Spleen (tissue), 11 donors: Measurements from ENCODE around the gene TSC22D2. TPM values are rescaled to one million over a fixed set of nuclear protein-coding genes. Genes with fewer than 3 reads are reported as not detected.

ENCODE experiments used
- DNase-seq: peaks from one replicate; pipeline ENCODE4 v3.0.0-alpha.2; 2020
- H3K27ac ChIP-seq, 8 donors: fragments of 200-600 bp; sonication (generic) in 7 of 8; 1 replicate in 4 of 8; 2 replicates in 4 of 8; pipeline versions ENCODE4 v1.5.0 to v1.8.0; 2016 to 2021; ENCODE audit warnings: inconsistent platforms in 4 of 8, mild to moderate bottlenecking in 4 of 8, moderate library complexity in 1 of 8
- H3K27me3 ChIP-seq, 7 donors: fragments of 200-600 bp; sonication (generic) in 6 of 7; replicated peaks in 1 of 7; 1 replicate in 4 of 7; 2 replicates in 3 of 7; pipeline versions ENCODE4 v1.5.0 to v1.8.0; 2016 to 2021; ENCODE audit warnings: inconsistent platforms in 3 of 7, mild to moderate bottlenecking in 1 of 7
- H3K36me3 ChIP-seq, 6 donors: fragments of 200-600 bp; sonication (generic) in 5 of 6; 1 replicate in 4 of 6; 2 replicates in 2 of 6; pipeline versions ENCODE4 v1.5.0 to v1.8.0; 2016 to 2021; ENCODE audit warnings: inconsistent platforms in 2 of 6
- H3K4me1 ChIP-seq, 6 donors: fragments of 200-600 bp; sonication (generic) in 5 of 6; 1 replicate in 3 of 6; 2 replicates in 3 of 6; pipeline versions ENCODE4 v1.5.0 to v1.8.0; 2016 to 2021; ENCODE audit warnings: inconsistent platforms in 3 of 6
- H3K4me3 ChIP-seq, 8 donors: fragments of 200-600 bp; sonication (generic) in 7 of 8; 1 replicate in 4 of 8; 2 replicates in 4 of 8; pipeline versions ENCODE4 v1.5.0 to v1.8.0; 2016 to 2021; ENCODE audit warnings: inconsistent platforms in 4 of 8, mild to moderate bottlenecking in 4 of 8, moderate library complexity in 2 of 8
- H3K9me3 ChIP-seq, 8 donors: fragments of 200-600 bp; sonication (generic) in 7 of 8; 1 replicate in 4 of 8; 2 replicates in 4 of 8; pipeline versions ENCODE4 v1.5.0 to v1.8.0; 2016 to 2021; ENCODE audit warnings: inconsistent platforms in 4 of 8
- POLR2A ChIP-seq, 3 donors: fragments of 450-650 bp; IDR thresholded peaks; one replicate each; pipeline ENCODE4 v1.5.1; 2017; ENCODE audit warnings: antibody characterized with exemption in 3 of 3, mild to moderate bottlenecking in 1 of 3
- POLR2AphosphoS5 ChIP-seq, 3 donors: sonication (generic); formaldehyde crosslinking; IDR thresholded peaks; one replicate each; pipeline ENCODE4 v1.5.1; 2017; ENCODE audit warnings: antibody characterized with exemption in 3 of 3
- WGBS, 5 donors: extraction: QIAGEN DNeasy Blood & Tissue Kit in 3 of 5; methylation state at CpG; one replicate each; pipeline versions ENCODE4 v1.1.5 to v1.1.7; 2013 to 2018; 5-methylcytosine and 5-hydroxymethylcytosine counted together
- intact Hi-C: fragments of 100-400 bp; cut with DNase I; formaldehyde crosslinking; loops from one replicate; pipeline ENCODE4 v1.15.0; 2023; ENCODE audit warnings: low total_unique reads
- polyA plus RNA-seq, 3 donors: library from polyadenylated mRNA; stranded (reverse); fragments of 200-250 nt; gene quantifications; one replicate each; pipeline ENCODE4 v1.2.1, GENCODE V29; 2013
- total RNA-seq, 7 donors: library from RNA; depleted of rRNA in 3 of 7; stranded (reverse); fragments of >200 nt in 3 of 7; fragmentation: NEBNext Ultra II Directional in 4 of 7; extraction: Animal tissue kit (Norgen Biotek cat#: 25700) in 4 of 7; gene quantifications; one replicate each; pipeline versions ENCODE4 v1.1.0 to v1.2.1, GENCODE V29; 2016 to 2021
- TF ChIP-seq, protein P1 (sequence below), 11 experiments: fragments of 200-600 bp in 7 of 11; fragments of 450-650 bp in 4 of 11; sonication (generic) in 4 of 11; IDR thresholded peaks in 8 of 11; conservative IDR thresholded peaks in 3 of 11; 1 replicate in 7 of 11; 2 replicates in 4 of 11; pipeline versions ENCODE4 v1.4.0 to v1.8.0; 2016 to 2021; ENCODE audit warnings: antibody characterized with exemption in 11 of 11, inconsistent platforms in 4 of 11, mild to moderate bottlenecking in 1 of 11
- donor health status: healthy with polysubstance abuse.
- donor health status: DM: no; HTN: no; CAD: no; lungs with moderate emphysema.
- donor health status: DM: no; HTN: no; CAD: no.
- donor health status: Bipolar disorder and iron deficiency.
- donor health status: healthy.
- donor health status: DM: no; HTN: no; CAD: no.
- donor health status: DM: yes; HTN: yes; CAD: no.

Gene TSC22D2
- total and polyA plus RNA-seq, 10 donors: 8.4 to 34.8 (median 26.2) TPM

DNA sequence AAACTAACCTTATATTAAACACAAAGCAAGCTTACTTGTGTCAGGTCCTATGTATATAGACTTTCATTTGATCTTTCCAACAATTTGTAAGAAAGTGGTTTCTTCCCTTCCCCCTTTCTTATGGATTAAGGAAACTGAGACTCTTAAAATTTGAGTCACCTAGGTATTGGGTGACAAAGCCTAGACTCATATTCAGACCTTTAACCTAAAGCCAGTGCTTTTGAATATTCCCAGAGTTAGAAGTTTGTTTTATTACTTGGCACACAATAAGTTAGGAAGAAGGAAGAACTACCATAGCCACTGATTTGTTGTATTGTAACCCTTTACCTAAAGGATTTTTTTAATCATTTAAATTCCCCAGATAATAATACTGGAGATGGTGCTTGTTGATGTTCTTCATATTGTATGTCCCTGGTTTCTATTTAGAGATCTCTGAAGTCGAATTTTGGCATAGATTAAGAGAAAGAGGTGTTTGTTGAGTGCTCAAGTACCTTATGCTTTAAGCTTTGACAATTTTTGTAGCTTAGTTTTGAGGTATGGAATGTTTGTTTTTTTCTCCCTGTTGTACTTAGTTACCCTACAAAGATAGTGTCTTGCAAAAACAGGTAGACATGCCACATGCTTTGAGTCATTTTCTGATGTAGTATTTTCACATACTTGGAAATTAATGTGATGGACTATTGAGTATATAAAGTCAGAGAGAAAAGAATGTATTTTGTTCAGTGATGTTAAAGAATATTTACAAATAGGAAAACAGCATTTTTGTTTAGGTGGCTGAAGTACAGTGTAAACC is 11.2 kb downstream of the TSC22D2 start:
- Histone ChIP-seq H3K4me1 (peaks cover 6 to 99% (median 70%) of the 10 kb centered on the region in 6 donors), H3K4me3 (no peak overlapping the region), H3K9me3 (no peaks in the 10 kb centered on the region), H3K27me3 (no peaks in the 10 kb centered on the region), H3K36me3 (peaks cover 0 to 15% (median 0%) of the 10 kb centered on the region in 6 donors), H3K27ac (no peak overlapping the region)
- intact Hi-C loops: no loop called here
- TF ChIP-seq POLR2A (IDR thresholded peaks at IDR 0.05) (no peak), POLR2AphosphoS5 (IDR thresholded peaks at IDR 0.05) (no peak)
- TF ChIP-seq, protein P1, sequence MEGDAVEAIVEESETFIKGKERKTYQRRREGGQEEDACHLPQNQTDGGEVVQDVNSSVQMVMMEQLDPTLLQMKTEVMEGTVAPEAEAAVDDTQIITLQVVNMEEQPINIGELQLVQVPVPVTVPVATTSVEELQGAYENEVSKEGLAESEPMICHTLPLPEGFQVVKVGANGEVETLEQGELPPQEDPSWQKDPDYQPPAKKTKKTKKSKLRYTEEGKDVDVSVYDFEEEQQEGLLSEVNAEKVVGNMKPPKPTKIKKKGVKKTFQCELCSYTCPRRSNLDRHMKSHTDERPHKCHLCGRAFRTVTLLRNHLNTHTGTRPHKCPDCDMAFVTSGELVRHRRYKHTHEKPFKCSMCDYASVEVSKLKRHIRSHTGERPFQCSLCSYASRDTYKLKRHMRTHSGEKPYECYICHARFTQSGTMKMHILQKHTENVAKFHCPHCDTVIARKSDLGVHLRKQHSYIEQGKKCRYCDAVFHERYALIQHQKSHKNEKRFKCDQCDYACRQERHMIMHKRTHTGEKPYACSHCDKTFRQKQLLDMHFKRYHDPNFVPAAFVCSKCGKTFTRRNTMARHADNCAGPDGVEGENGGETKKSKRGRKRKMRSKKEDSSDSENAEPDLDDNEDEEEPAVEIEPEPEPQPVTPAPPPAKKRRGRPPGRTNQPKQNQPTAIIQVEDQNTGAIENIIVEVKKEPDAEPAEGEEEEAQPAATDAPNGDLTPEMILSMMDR (IDR thresholded peaks at IDR 0.05 in 8 of 11, conservative IDR thresholded peaks at IDR 0.05 in 3 of 11): no peak
- 76 to 92% (median 81%) methylated on average over 1 of the region's 1 CpG for WGBS, 5 donors
- no peak for DNase-seq

DNA sequence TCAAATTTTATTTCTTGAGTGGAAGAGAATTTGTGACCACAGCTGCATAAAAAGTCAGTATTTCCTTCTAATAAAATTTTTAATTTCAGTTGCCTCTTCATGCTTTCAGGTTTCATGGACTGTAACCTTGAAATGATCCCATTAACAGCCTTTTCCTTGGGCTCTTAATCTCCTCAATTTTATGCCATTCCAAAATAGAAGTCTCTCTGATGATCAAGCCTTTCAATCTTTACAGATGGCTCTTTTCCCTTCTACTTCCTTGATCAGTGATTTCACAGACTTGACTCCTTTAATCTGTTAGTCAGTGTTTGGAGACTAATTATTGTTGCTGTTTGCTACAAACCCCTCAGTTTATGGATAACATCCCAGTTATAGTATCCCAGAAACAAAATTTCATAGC is 11.9 kb downstream of the TSC22D2 start:
- peaks cover 6 to 97% (median 64%) of the 10 kb centered on the region in 6 donors for H3K4me1 ChIP-seq
- H3K27ac ChIP-seq: no peak overlapping the region
- intact Hi-C loops: no loop called here

DNA sequence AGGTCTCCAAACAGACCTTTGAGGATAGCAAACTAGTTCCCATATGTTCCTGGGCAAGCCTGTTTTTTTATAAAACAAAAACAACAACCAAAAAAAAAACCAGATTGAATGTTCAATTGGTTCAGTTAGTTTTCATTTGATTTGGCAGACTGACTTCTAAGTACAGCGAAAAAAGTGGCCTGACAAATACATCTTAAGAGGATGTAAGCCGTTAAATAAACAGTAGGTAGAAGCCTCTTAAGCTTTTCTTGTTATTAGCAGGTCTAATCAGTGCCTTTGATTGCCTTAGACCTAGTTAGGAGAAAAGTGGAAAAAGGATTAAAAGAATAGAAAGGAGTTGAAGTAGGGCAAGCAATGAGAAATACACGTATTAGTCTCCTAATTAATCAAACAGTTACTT is 13.2 kb downstream of the TSC22D2 start:
- WGBS, 5 donors: 82 to 91% (median 88%) methylated on average over 3 of the region's 3 CpGs

More for the DNA sequence above, 11.9 kb downstream of the TSC22D2 start:
- no peaks in the 10 kb centered on the region for H3K27me3 ChIP-seq
- TF ChIP-seq POLR2AphosphoS5 (IDR thresholded peaks at IDR 0.05): no peak
- TF ChIP-seq, protein P1 (IDR thresholded peaks at IDR 0.05 in 8 of 11, conservative IDR thresholded peaks at IDR 0.05 in 3 of 11): no peak
- no peak for TF ChIP-seq POLR2A (IDR thresholded peaks at IDR 0.05)
- no peak for DNase-seq
- no peaks in the 10 kb centered on the region for H3K9me3 ChIP-seq
- no peak overlapping the region for H3K4me3 ChIP-seq
- H3K36me3 ChIP-seq: peaks cover 0 to 20% (median 0%) of the 10 kb centered on the region in 6 donors

DNA sequence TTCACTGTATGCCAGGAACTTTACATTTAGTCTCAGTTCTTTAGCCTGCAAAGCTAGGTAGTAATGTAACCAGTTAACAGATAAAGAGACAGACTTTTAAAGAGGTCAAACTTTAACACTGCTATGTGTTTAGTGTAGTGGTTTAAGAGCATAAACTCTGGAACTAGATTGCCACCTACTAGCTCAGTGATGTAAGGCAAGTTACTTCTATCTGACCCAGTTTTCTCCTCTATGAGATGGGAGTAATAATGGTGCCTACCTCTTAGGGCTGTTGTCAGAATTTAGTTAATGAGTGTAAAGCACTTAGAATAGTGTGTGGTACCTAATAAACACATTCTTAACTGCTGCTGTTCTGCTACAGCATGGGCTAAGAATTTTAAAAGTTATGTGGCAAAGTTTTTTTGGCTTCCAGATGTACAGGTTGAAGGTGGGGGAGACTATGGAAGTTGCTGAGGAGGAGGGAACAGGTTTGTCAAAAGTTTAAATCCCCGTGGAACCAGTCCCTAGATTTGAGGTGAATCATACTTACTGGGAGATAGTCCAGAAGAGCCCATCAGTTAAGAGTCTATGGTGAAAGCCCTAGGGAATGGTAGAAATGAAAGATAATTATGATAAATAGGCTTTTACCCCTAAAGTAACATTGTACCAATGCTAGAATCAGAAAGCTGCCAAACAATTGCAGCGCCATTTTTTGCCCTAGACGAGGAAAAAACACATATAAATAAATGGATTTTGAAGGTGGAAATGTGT is 13.9 kb downstream of the TSC22D2 start:
- DNase-seq: no peak
- TF ChIP-seq, protein P1 (IDR thresholded peaks at IDR 0.05 in 8 of 11, conservative IDR thresholded peaks at IDR 0.05 in 3 of 11): no peak
- TF ChIP-seq POLR2AphosphoS5 (IDR thresholded peaks at IDR 0.05) (no peak), POLR2A (IDR thresholded peaks at IDR 0.05) (no peak)
- no peak overlapping the region for H3K4me3 ChIP-seq
- 79 to 97% (median 89%) methylated on average over 3 of the region's 3 CpGs for WGBS, 5 donors
- peaks cover 0 to 97% (median 48%) of the 10 kb centered on the region in 6 donors for H3K4me1 ChIP-seq
- no peak overlapping the region for H3K27ac ChIP-seq
- peaks cover 0 to 16% (median 0%) of the 10 kb centered on the region in 6 donors for H3K36me3 ChIP-seq
- intact Hi-C loops: no loop called here
- no peaks in the 10 kb centered on the region for H3K9me3 ChIP-seq
- H3K27me3 ChIP-seq: no peaks in the 10 kb centered on the region

More for the DNA sequence above, 13.2 kb downstream of the TSC22D2 start:
- Histone ChIP-seq H3K4me1 (peaks cover 0 to 97% (median 52%) of the 10 kb centered on the region in 6 donors), H3K27ac (no peak overlapping the region), H3K36me3 (peaks cover 0 to 18% (median 0%) of the 10 kb centered on the region in 6 donors), H3K27me3 (no peaks in the 10 kb centered on the region), H3K4me3 (no peak overlapping the region), H3K9me3 (no peaks in the 10 kb centered on the region)
- no peak for TF ChIP-seq POLR2AphosphoS5 (IDR thresholded peaks at IDR 0.05)
- intact Hi-C loops: no loop called here
- DNase-seq: no peak
